Activated T-helper 1 cell treated with anti-CD3 and anti-CD28 coated beads, Interleukin-12 subunit alpha, Interleukin-12 subunit beta, Interleukin-2, Interleukin-4 antibody, amounts not matched to agents 30 ng/mL and 10 ng/mL and 1 ng/mL, durations not matched to agents 14 hours and 24 hours and 36 hours (primary cell): Measurements from ENCODE around the gene EFTUD2. TPM values are rescaled to one million over a fixed set of nuclear protein-coding genes. Genes with fewer than 3 reads are reported as not detected.
"Not testable (repeated sequence)": the region's sequence is repeated elsewhere in the genome, so short reads cannot be mapped to it uniquely, and the experiment has no call there.

Experiments used
- DNase-seq: peaks from one replicate; pipeline ENCODE4 v3.0.0; 2021; ENCODE audit warnings: low spot score
- H3K27ac Mint-ChIP-seq: one replicate; pipeline ENCODE4 v1.8.0; 2021; ENCODE audit warnings: mild to moderate bottlenecking, mixed read lengths
- H3K27me3 Mint-ChIP-seq: one replicate; pipeline ENCODE4 v1.8.0; 2022; ENCODE audit warnings: mild to moderate bottlenecking, moderate library complexity, mixed read lengths; ENCODE audit not compliant: insufficient read depth
- H3K36me3 Mint-ChIP-seq: one replicate; pipeline ENCODE4 v1.8.0; 2021; ENCODE audit warnings: low read depth, mixed read lengths
- H3K4me1 Mint-ChIP-seq: one replicate; pipeline ENCODE4 v1.8.0; 2021; ENCODE audit warnings: low read depth, mixed read lengths
- H3K4me3 Mint-ChIP-seq: one replicate; pipeline ENCODE4 v1.8.0; 2021; ENCODE audit warnings: mild to moderate bottlenecking, moderate library complexity, mixed read lengths
- H3K9me3 Mint-ChIP-seq: one replicate; pipeline ENCODE4 v1.8.0; 2021; ENCODE audit warnings: mixed read lengths
- intact Hi-C: fragments of 100-400 bp; cut with micrococcal nuclease; formaldehyde crosslinking; loops from one replicate; pipeline ENCODE4 v1.15.1; 2024
- total RNA-seq: library from RNA; stranded (reverse); gene quantifications from 2 replicates; pipeline ENCODE4 v1.2.3, GENCODE V29; 2022

EFTUD2 gene
- total RNA-seq, 1 donor from 2014 or later: 219 TPM

GRCh38 chr17:44840274-44840673 lies 59.0 kb downstream of the EFTUD2 start:
- H3K9me3 Mint-ChIP-seq: no peaks in the 10 kb centered on the region
- H3K27me3 Mint-ChIP-seq: peaks cover 1% of the 10 kb centered on the region
- intact Hi-C loops: no loop called here
- H3K27ac Mint-ChIP-seq: no peak overlapping the region
- no peaks in the 10 kb centered on the region for H3K36me3 Mint-ChIP-seq
- no peak for DNase-seq
- peaks cover 8% of the 10 kb centered on the region for H3K4me1 Mint-ChIP-seq
- H3K4me3 Mint-ChIP-seq: no peak overlapping the region

GRCh38 chr17:44837196-44837595 lies 62.0 kb downstream of the EFTUD2 start:
- Mint-ChIP-seq H3K4me1 (peaks cover 8% of the 10 kb centered on the region), H3K27me3 (peaks cover 20% of the 10 kb centered on the region), H3K4me3 (no peak overlapping the region), H3K36me3 (no peaks in the 10 kb centered on the region), H3K9me3 (no peaks in the 10 kb centered on the region), H3K27ac (no peak overlapping the region)
- intact Hi-C loops: no loop called here
- DNase-seq: no peak

- no peak overlapping the region for H3K4me3 Mint-ChIP-seq
- H3K4me1 Mint-ChIP-seq: peaks cover 7% of the 10 kb centered on the region
- no peaks in the 10 kb centered on the region for H3K36me3 Mint-ChIP-seq
- peaks cover 49% of the 10 kb centered on the region for H3K27me3 Mint-ChIP-seq
- no peaks in the 10 kb centered on the region for H3K9me3 Mint-ChIP-seq
- H3K27ac Mint-ChIP-seq: no peak overlapping the region
- no peak for DNase-seq
- intact Hi-C loops: no loop called here
Observed at GRCh38 chr17:44832805-44833204, 66.4 kb downstream of the EFTUD2 start.

GRCh38 chr17:44831371-44831770 lies 67.9 kb downstream of the EFTUD2 start:
- H3K4me3 Mint-ChIP-seq: no peak overlapping the region
- intact Hi-C loops: no loop called here

GRCh38 chr17:44830359-44831288 lies 68.6 kb downstream of the EFTUD2 start:
- Mint-ChIP-seq H3K36me3 (no peaks in the 10 kb centered on the region), H3K9me3 (no peaks in the 10 kb centered on the region), H3K4me3 (peak overlapping the region; percentile 82), H3K4me1 (peaks cover 7% of the 10 kb centered on the region), H3K27ac (peak overlapping the region; percentile 44), H3K27me3 (peaks cover 64% of the 10 kb centered on the region)
- no peak for DNase-seq
- intact Hi-C loops: no loop called here

More at GRCh38 chr17:44831371-44831770, 67.9 kb downstream of the EFTUD2 start:
- H3K4me1 Mint-ChIP-seq: peaks cover 7% of the 10 kb centered on the region
- no peaks in the 10 kb centered on the region for H3K9me3 Mint-ChIP-seq
- no peak for DNase-seq
- peaks cover 61% of the 10 kb centered on the region for H3K27me3 Mint-ChIP-seq
- no peaks in the 10 kb centered on the region for H3K36me3 Mint-ChIP-seq
- no peak overlapping the region for H3K27ac Mint-ChIP-seq

- intact Hi-C loops: loop anchor here (1.0 to 5.0 kb wide), 4 partner anchors 35 to 273 kb away; partner anchors contain the start of genes C1QL1 and FZD2
- no peak for DNase-seq
- Mint-ChIP-seq H3K4me1 (peaks cover 7% of the 10 kb centered on the region), H3K36me3 (no peaks in the 10 kb centered on the region), H3K27ac (peak within 1 kb of the TSS; percentile 44), H3K9me3 (no peaks in the 10 kb centered on the region), H3K4me3 (peak within 1 kb of the TSS; percentile 82), H3K27me3 (peaks cover 62% of the 10 kb centered on the region)
Observed at GRCh38 chr17:44829523-44830358, 69.5 kb downstream of the EFTUD2 start, which contains the start of gene GJC1. TSS of gene GJC1 (minus strand) at chr17:44830287. CDS start at chr17:44805817, 24,470 bp downstream.

GRCh38 chr17:44828919-44829522 lies 70.2 kb downstream of the EFTUD2 start:
- Mint-ChIP-seq H3K4me3 (peak overlapping the region; percentile 76), H3K36me3 (no peaks in the 10 kb centered on the region), H3K27ac (peak overlapping the region; percentile 36), H3K9me3 (no peaks in the 10 kb centered on the region), H3K4me1 (peaks cover 7% of the 10 kb centered on the region), H3K27me3 (peaks cover 60% of the 10 kb centered on the region)
- DNase-seq: no peak
- intact Hi-C loops: loop anchor here (1.0 to 5.0 kb wide), 4 partner anchors 36 to 272 kb away; partner anchors contain the start of genes C1QL1 and FZD2

GRCh38 chr17:44827863-44828262 lies 71.4 kb downstream of the EFTUD2 start:
- peaks cover 7% of the 10 kb centered on the region for H3K4me1 Mint-ChIP-seq
- no peak overlapping the region for H3K27ac Mint-ChIP-seq
- H3K36me3 Mint-ChIP-seq: no peaks in the 10 kb centered on the region
- peaks cover 51% of the 10 kb centered on the region for H3K27me3 Mint-ChIP-seq
- DNase-seq: no peak
- H3K9me3 Mint-ChIP-seq: no peaks in the 10 kb centered on the region
- no peak overlapping the region for H3K4me3 Mint-ChIP-seq
- intact Hi-C loops: loop anchor here (2.0 to 5.0 kb wide), 3 partner anchors 37 to 271 kb away; partner anchors contain the start of genes C1QL1 and FZD2

GRCh38 chr17:44826123-44826790 lies 73.0 kb downstream of the EFTUD2 start:
- intact Hi-C loops: loop anchor here (5.0 kb wide), 1 partner anchor 141 kb away; the partner anchor contains the start of gene C1QL1

GRCh38 chr17:44825236-44825635 lies 74.0 kb downstream of the EFTUD2 start:
- not testable (repeated sequence) for H3K27ac Mint-ChIP-seq, H3K4me1 Mint-ChIP-seq, H3K36me3 Mint-ChIP-seq, H3K4me3 Mint-ChIP-seq, H3K9me3 Mint-ChIP-seq, DNase-seq
- peaks cover 37% of the 10 kb centered on the region for H3K27me3 Mint-ChIP-seq
- intact Hi-C loops: loop anchor here (5.0 kb wide), 1 partner anchor 142 kb away; the partner anchor contains the start of gene C1QL1

More at GRCh38 chr17:44826123-44826790, 73.0 kb downstream of the EFTUD2 start:
- Mint-ChIP-seq H3K4me3 (no peak overlapping the region), H3K27ac (no peak overlapping the region), H3K27me3 (peaks cover 39% of the 10 kb centered on the region), H3K9me3 (no peaks in the 10 kb centered on the region), H3K36me3 (no peaks in the 10 kb centered on the region), H3K4me1 (peaks cover 7% of the 10 kb centered on the region)
- DNase-seq: no peak

- intact Hi-C loops: no loop called here
- Mint-ChIP-seq H3K4me3 (no peak overlapping the region), H3K4me1 (no peaks in the 10 kb centered on the region), H3K27me3 (peaks cover 7% of the 10 kb centered on the region), H3K9me3 (no peaks in the 10 kb centered on the region), H3K36me3 (no peaks in the 10 kb centered on the region), H3K27ac (no peak overlapping the region)
- no peak for DNase-seq
Observed at GRCh38 chr17:44820631-44821212, 78.5 kb downstream of the EFTUD2 start.
